ENCODE measurements around the gene NDC80.

GRCh38 chr18:2551425-2551824 lies 19.9 kb upstream of the NDC80 start:
- TF ChIP-seq ETV6 (CRISPR knock-in tag; IDR thresholded peaks at IDR 0.05) (no peak), TP53 (CRISPR knock-in tag; IDR thresholded peaks at IDR 0.05) (no peak), PREB (CRISPR knock-in tag; IDR thresholded peaks at IDR 0.05; ENCODE audit: borderline replicate concordance) (no peak), STAT6 (CRISPR knock-in tag; conservative IDR thresholded peaks at IDR 0.05; ENCODE audit: low read depth) (no peak), CTCF (IDR thresholded peaks at IDR 0.05) (no peak), USF2 (CRISPR knock-in tag; IDR thresholded peaks at IDR 0.05) (no peak), AFF4 (CRISPR knock-in tag; IDR thresholded peaks at IDR 0.05; ENCODE audit: borderline replicate concordance) (no peak), TEAD4 (CRISPR knock-in tag; IDR thresholded peaks at IDR 0.05) (no peak), ATF2 (CRISPR knock-in tag; IDR thresholded peaks at IDR 0.05; ENCODE audit: borderline replicate concordance, low read depth) (no peak), CBFB (CRISPR knock-in tag; IDR thresholded peaks at IDR 0.05; ENCODE audit: low read depth) (no peak), ZNF219 (CRISPR knock-in tag; IDR thresholded peaks at IDR 0.05; ENCODE audit: borderline replicate concordance) (no peak), NFE2L1 (CRISPR knock-in tag; IDR thresholded peaks at IDR 0.05) (no peak), ZNF396 (CRISPR knock-in tag; IDR thresholded peaks at IDR 0.05; ENCODE audit: borderline replicate concordance) (no peak), HMGXB4 (CRISPR knock-in tag; IDR thresholded peaks at IDR 0.05) (no peak)

Data from WTC11 (cell line).